ACC112 (cell line): Measurements from ENCODE around the gene A1BG.

Experiments
- H2AFZ ChIP-seq: fragments of 200-600 bp; sonication (generic); one replicate; pipeline ENCODE4 v1.6.0; 2017; ENCODE audit warnings: antibody characterized with exemption, low read length; ENCODE audit not compliant: unreplicated experiment
- H3K27ac ChIP-seq: fragments of 200-600 bp; sonication (generic); 2 replicates; pipeline ENCODE4 v1.5.1; 2014; ENCODE audit warnings: low read depth, mild to moderate bottlenecking, antibody characterized with exemption, low read length, moderate library complexity
- H3K27me3 ChIP-seq: fragments of 200-600 bp; sonication (generic); 2 replicates; pipeline ENCODE4 v1.6.1; 2014; ENCODE audit warnings: mild to moderate bottlenecking, antibody characterized with exemption, low read length, moderate library complexity, mixed read lengths; ENCODE audit not compliant: insufficient read depth
- H3K36me3 ChIP-seq: fragments of 200-600 bp; sonication (generic); 2 replicates; pipeline ENCODE4 v1.6.1; 2016; ENCODE audit warnings: mild to moderate bottlenecking, antibody characterized with exemption, low read length, moderate library complexity, mixed read lengths; ENCODE audit not compliant: insufficient read depth
- H3K4me1 ChIP-seq: fragments of 200-600 bp; sonication (generic); one replicate; pipeline ENCODE4 v1.6.1; 2016; ENCODE audit warnings: low read length, mixed read lengths; ENCODE audit not compliant: insufficient read depth, unreplicated experiment, control insufficient read depth
- H3K4me3 ChIP-seq: fragments of 200-600 bp; sonication (generic); 2 replicates; pipeline ENCODE4 v1.5.1; 2014; ENCODE audit warnings: mild to moderate bottlenecking, low read depth, low read length
- H3K79me2 ChIP-seq: fragments of 200-600 bp; sonication (generic); one replicate; pipeline ENCODE4 v1.6.0; 2016; ENCODE audit warnings: low read length; ENCODE audit not compliant: control insufficient read depth, unreplicated experiment, insufficient read depth

Gene A1BG

DNA sequence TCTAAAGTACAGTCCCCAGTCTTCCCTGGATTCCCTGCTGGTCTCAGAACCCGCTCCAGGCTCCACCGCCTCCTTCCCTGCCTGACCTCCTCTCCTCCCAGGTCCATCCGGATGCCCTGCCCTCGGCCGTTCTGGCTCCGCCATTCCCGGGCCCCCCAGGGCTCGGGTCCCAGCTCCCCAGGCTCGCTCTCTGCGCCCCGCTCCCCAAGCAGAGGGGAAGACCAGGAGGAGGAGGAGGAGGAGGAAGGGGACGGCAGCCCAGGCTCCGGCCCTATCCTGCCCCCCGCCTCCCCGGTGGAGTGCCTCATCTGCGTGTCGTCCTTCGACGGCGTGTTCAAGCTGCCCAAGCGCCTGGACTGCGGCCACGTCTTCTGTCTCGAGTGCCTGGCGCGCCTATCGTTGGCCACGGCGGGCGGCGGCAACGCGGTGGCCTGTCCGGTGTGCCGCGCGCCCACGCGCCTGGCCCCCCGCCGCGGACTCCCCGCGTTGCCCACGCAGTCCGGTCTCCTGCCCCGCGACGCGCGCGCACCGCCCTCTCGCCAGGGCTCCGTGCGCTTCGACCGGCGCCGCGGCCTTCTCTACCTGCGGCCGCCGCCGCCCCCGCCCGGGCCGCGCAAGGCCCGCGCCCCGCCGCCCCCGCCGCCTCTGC is 42.8 kb upstream of the A1BG start:
- no peak overlapping the region for H3K4me3 ChIP-seq
- no peak overlapping the region for H3K27ac ChIP-seq
- H3K27me3 ChIP-seq, result no peaks in the 10 kb centered on the region
- no peaks in the 10 kb centered on the region for H3K4me1 ChIP-seq
- H3K36me3 ChIP-seq, result 0 out of 2 replicates have a peak, but pooled peaks cover 3% of the 10 kb centered on the region
- peaks cover 5% of the 10 kb centered on the region for H3K79me2 ChIP-seq
- no peak overlapping the region for H2AFZ ChIP-seq

DNA sequence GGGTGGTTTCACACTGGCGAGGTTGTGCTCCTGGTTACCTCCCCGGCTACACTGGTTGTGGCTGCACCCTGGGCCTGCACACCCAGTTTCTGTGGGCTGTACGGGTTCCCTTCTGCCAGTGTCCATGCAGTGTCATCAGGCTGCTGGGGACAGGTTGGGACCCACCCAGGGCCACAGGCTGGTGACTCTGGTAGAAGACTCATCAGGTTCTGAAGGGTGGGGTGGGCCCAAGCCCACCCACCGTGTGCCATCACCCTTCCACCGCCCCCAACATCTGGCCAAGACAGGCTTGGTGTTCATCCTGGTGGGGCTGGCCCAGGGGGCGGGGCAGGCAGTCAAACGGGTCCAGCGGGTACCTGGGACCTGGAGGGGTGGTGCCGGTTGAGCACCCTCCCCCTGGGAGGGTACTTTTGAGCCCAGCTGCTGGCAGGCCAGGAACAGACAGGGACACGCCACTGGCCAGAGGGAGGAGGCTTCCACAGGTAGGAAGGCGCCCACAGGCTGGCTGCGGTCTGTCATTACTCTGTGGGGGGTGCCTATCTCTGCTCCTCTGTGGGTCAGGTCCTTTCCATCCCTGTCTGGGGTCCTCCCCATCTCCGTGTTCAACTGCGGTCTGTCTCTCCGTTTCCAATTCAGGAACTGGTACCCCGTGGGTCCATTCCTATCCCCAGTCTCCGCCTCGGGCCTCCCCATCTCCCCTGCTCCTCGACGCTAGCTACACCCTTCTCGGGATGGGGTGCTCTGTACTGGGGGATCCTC is 42.1 kb upstream of the A1BG start, which contains the start of gene RNF225:
Gene RNF225 (plus strand): TSS at position 437 of the 759 bp plus-strand sequence. CDS start 434 bp downstream, outside the sequence.
- no peaks in the 10 kb centered on the region for H3K27me3 ChIP-seq
- no peaks in the 10 kb centered on the region for H3K4me1 ChIP-seq
- no peak within 1 kb of the TSS for H2AFZ ChIP-seq
- no peak within 1 kb of the TSS for H3K27ac ChIP-seq
- no peak within 1 kb of the TSS for H3K4me3 ChIP-seq
- H3K79me2 ChIP-seq, result peaks cover 11% of the 10 kb centered on the region
- H3K36me3 ChIP-seq, result 0 out of 2 replicates have a peak, but pooled peaks cover 8% of the 10 kb centered on the region

- H3K4me1 ChIP-seq, result no peaks in the 10 kb centered on the region
- H2AFZ ChIP-seq, result no peak overlapping the region
- no peak overlapping the region for H3K27ac ChIP-seq
- 0 out of 2 replicates have a peak, but pooled peaks cover 8% of the 10 kb centered on the region for H3K36me3 ChIP-seq
- H3K27me3 ChIP-seq, result no peaks in the 10 kb centered on the region
- H3K4me3 ChIP-seq, result no peak overlapping the region
- peaks cover 15% of the 10 kb centered on the region for H3K79me2 ChIP-seq
Observed at GRCh38 chr19:58394821-58395219, 41.5 kb upstream of the A1BG start.

- no peaks in the 10 kb centered on the region for H3K4me1 ChIP-seq
- peaks cover 8% of the 10 kb centered on the region; the same call in 1 of the 2 replicates for H3K36me3 ChIP-seq
- no peak overlapping the region for H3K4me3 ChIP-seq
- no peak overlapping the region for H2AFZ ChIP-seq
- H3K79me2 ChIP-seq, result peaks cover 22% of the 10 kb centered on the region
- H3K27me3 ChIP-seq, result no peaks in the 10 kb centered on the region
- no peak overlapping the region for H3K27ac ChIP-seq
Observed at GRCh38 chr19:58393725-58394033, 40.4 kb upstream of the A1BG start.

- no peak overlapping the region for H3K27ac ChIP-seq
- H3K36me3 ChIP-seq, result peaks cover 8% of the 10 kb centered on the region; the same call in 1 of the 2 replicates
- no peak overlapping the region for H2AFZ ChIP-seq
- no peaks in the 10 kb centered on the region for H3K27me3 ChIP-seq
- H3K79me2 ChIP-seq, result peaks cover 26% of the 10 kb centered on the region
- no peak overlapping the region for H3K4me3 ChIP-seq
- H3K4me1 ChIP-seq, result no peaks in the 10 kb centered on the region
Observed at GRCh38 chr19:58392945-58393724, 39.8 kb upstream of the A1BG start.

DNA sequence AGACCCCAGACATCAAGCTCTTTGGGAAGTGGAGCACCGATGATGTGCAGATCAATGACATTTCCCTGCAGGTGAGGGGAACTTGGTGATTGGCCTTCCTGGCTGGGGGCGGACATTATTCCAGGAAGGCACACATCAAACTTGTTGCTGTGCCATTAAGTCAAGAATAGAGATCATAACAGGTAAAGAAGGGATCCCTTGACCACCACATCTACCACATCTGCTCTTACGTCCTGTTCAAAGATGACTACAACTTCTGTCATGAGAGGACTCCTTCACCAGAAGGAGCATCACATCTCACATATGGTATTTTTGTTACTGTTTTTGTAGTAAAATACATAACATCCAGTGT is 34.9 kb upstream of the A1BG start:
- Histone ChIP-seq H3K4me1 (peaks cover 12% of the 10 kb centered on the region), H3K79me2 (peaks cover 42% of the 10 kb centered on the region), H3K36me3 (peaks cover 5% of the 10 kb centered on the region; the same call in 1 of the 2 replicates)

DNA sequence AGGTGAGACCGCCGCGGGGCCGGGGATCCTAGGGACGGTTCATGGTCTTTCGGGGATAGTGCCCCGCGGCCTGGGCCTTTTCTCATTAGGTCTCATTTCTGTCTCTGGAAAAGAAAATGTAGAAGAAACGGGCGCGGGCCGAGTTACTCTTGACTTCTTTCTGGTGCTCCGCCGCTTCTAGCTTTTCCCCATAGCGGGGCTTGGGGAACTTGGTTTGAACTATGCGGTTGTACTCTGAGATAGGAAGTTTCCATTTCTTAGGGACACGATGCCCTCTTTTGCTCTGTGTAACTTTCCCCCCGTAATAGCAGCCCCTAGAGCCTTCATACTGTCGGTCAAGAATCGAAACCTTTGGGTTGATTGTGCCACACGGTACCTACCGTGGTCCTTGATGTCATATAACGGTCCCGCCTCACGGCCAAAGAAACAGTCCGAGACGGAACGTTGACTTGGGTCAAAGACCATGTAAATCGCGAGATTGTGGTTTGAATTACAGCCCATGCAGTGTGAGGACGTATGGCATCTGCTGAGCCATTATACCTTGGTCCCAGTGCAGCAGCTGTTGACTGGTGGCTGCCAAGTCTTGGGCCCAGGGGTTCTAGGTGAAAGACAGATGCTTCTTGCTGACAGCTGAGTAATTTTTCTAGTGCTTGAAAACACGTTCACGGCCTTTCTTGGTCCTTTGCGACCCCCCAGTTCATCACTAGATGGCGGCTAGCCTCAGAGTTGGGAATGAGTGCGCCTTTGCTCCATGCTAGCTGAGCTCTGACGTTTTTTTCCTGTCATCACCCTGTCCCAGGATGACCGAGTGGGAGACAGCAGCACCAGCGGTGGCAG is 34.3 kb upstream of the A1BG start:
- Histone ChIP-seq H3K27ac (peak overlapping the region; percentile 93), H3K36me3 (peaks cover 5% of the 10 kb centered on the region; the same call in 1 of the 2 replicates), H3K27me3 (no peaks in the 10 kb centered on the region), H3K79me2 (peaks cover 41% of the 10 kb centered on the region), H3K4me3 (peak overlapping the region; percentile 98), H3K4me1 (peaks cover 12% of the 10 kb centered on the region), H2AFZ (no peak overlapping the region)

More for the DNA sequence above, 34.9 kb upstream of the A1BG start:
- no peak overlapping the region for H3K27ac ChIP-seq
- H3K27me3 ChIP-seq, result no peaks in the 10 kb centered on the region
- peak overlapping the region; percentile 98 for H3K4me3 ChIP-seq
- no peak overlapping the region for H2AFZ ChIP-seq

GRCh38 chr19:58386576-58387337 is 33.5 kb upstream of the A1BG start, which contains the start of gene RPS5:
TSS of gene RPS5 (plus strand) at chr19:58387269. CDS start at chr19:58388138, 869 bp downstream.
- no peak within 1 kb of the TSS for H2AFZ ChIP-seq
- peaks cover 5% of the 10 kb centered on the region; the same call in 1 of the 2 replicates for H3K36me3 ChIP-seq
- no peaks in the 10 kb centered on the region for H3K27me3 ChIP-seq
- peaks cover 12% of the 10 kb centered on the region for H3K4me1 ChIP-seq
- peak within 1 kb of the TSS; percentile 93 for H3K27ac ChIP-seq
- peaks cover 38% of the 10 kb centered on the region for H3K79me2 ChIP-seq
- peak within 1 kb of the TSS; percentile 98 for H3K4me3 ChIP-seq

- Histone ChIP-seq H3K27me3 (no peaks in the 10 kb centered on the region), H3K4me1 (peaks cover 12% of the 10 kb centered on the region), H3K36me3 (peaks cover 5% of the 10 kb centered on the region; the same call in 1 of the 2 replicates), H2AFZ (no peak overlapping the region), H3K79me2 (peaks cover 36% of the 10 kb centered on the region), H3K4me3 (peak overlapping the region; percentile 98), H3K27ac (peak overlapping the region; percentile 93)
Observed at GRCh38 chr19:58385891-58386575, 32.7 kb upstream of the A1BG start.
